Stimulated activated CD8-positive, alpha-beta memory T cell treated with anti-CD3 and anti-CD28 coated beads, Interleukin-15, amount 100 ng/mL, for 24 hours (primary cell): ENCODE results near the gene ARL4D.
"Not testable (repeated sequence)": the region's sequence is repeated elsewhere in the genome, so short reads cannot be mapped to it uniquely, and the experiment has no call there.

Source experiments
- DNase-seq: peaks from one replicate; pipeline ENCODE4 v3.0.0-alpha.2; 2020; ENCODE audit warnings: low read depth

Gene ARL4D

GRCh38 chr17:43398724-43399595, at the start of gene ARL4D:
Gene ARL4D, plus strand, starts transcription at chr17:43398993. Its CDS starts 740 bp downstream, at chr17:43399733.
- DNase-seq: peak; percentile 66

- no peak for DNase-seq
Measured at GRCh38 chr17:43349142-43349541, 49.7 kb upstream of the ARL4D start.

GRCh38 chr17:43350888-43351361, 47.9 kb upstream of the ARL4D start:
- DNase-seq: no peak

- no peak for DNase-seq
Measured at GRCh38 chr17:43351691-43352090, 47.1 kb upstream of the ARL4D start.

- DNase-seq: no peak
Measured at GRCh38 chr17:43352579-43353331, 46.0 kb upstream of the ARL4D start.

GRCh38 chr17:43353393-43353792, 45.4 kb upstream of the ARL4D start:
- no peak for DNase-seq

- DNase-seq: no peak
Measured at GRCh38 chr17:43354371-43354770, 44.4 kb upstream of the ARL4D start.

- no peak for DNase-seq
Measured at GRCh38 chr17:43356450-43356849, 42.3 kb upstream of the ARL4D start.

- no peak for DNase-seq
Measured at GRCh38 chr17:43356999-43357398, 41.8 kb upstream of the ARL4D start.

- DNase-seq: no peak
Measured at GRCh38 chr17:43359469-43360110, 39.2 kb upstream of the ARL4D start.

GRCh38 chr17:43360376-43360738, 38.4 kb upstream of the ARL4D start:
- no peak for DNase-seq

GRCh38 chr17:43360739-43361505, 37.9 kb upstream of the ARL4D start:
- DNase-seq: peak; percentile 66

GRCh38 chr17:43363181-43363925, 35.4 kb upstream of the ARL4D start:
- DNase-seq: no peak

GRCh38 chr17:43363926-43364285, 34.9 kb upstream of the ARL4D start:
- no peak for DNase-seq

- DNase-seq: no peak
Measured at GRCh38 chr17:43365356-43365755, 33.4 kb upstream of the ARL4D start.

- DNase-seq: not testable (repeated sequence)
Measured at GRCh38 chr17:43365921-43366320, 32.9 kb upstream of the ARL4D start.

GRCh38 chr17:43366891-43367736, 31.7 kb upstream of the ARL4D start:
- no peak for DNase-seq

- no peak for DNase-seq
Measured at GRCh38 chr17:43367737-43368242, 31.0 kb upstream of the ARL4D start.

- DNase-seq: peak; percentile 33
Measured at GRCh38 chr17:43368740-43369506, 29.9 kb upstream of the ARL4D start.
